ENCODE data around the gene PDGFC. TPM values are rescaled to one million over a fixed set of nuclear protein-coding genes. Genes with fewer than 3 reads are reported as not detected.

PDGFC gene
- total and polyA plus RNA-seq, 2 donors (not counting 3 experiments of a cell fraction or from before 2014, with no cell fraction given), result 2.7 to 5.3 TPM

DNA sequence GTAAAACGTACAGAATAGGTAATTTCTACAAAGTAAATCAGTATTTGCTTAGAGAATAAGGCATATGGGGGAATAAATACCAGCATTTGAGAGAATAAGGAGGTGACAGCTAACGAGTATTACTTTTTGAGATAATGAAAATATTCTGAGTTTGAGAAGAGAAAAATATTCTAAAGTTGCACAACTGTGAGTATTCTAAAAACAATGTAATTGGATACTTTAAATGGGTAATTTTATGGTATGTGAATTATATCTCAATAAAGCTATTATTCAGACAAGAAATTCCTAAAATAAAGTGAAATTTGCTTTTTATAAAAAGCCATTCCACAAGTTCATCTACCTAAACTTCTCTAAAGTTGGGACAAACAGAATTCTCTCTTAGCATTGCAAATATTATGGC lies 62.6 kb downstream of the PDGFC start:
- Histone ChIP-seq H4K20me1 (replicated peaks; ENCODE audit: control insufficient read depth, extremely low read depth, insufficient read depth, low read length) (no peaks in the 10 kb centered on the region), H3K9me3 (replicated peaks; ENCODE audit: control insufficient read depth, insufficient read depth, low read length) (no peaks in the 10 kb centered on the region), H3K4me2 (ENCODE audit: insufficient read depth, low read length) (no peak overlapping the region), H3K79me2 (ENCODE audit: control insufficient read depth, insufficient read depth, low read length) (no peaks in the 10 kb centered on the region), H3K9ac (replicated peaks; ENCODE audit: extremely low read depth, insufficient read depth, low read length) (no peak overlapping the region), H3K4me1 (ENCODE audit: control insufficient read depth, extremely low read depth, insufficient read depth, low read length) (peaks cover 7% of the 10 kb centered on the region), H3K27ac (ENCODE audit: insufficient read depth, low read depth, low read length) (no peak overlapping the region), H3K27me3 (ENCODE audit: control insufficient read depth in 2 of 2, insufficient read depth in 2 of 2, low read length in 2 of 2) (no peaks in the 10 kb centered on the region), H3K9me1 (replicated peaks; ENCODE audit: control insufficient read depth, extremely low read depth, insufficient read depth, low read length) (no peaks in the 10 kb centered on the region), H3K4me3 (replicated peaks in 1 of 3; ENCODE audit: insufficient read depth in 1 of 3, low read depth in 1 of 3, low read length in 3 of 3) (no peak overlapping the region), H2AFZ (ENCODE audit: low read depth, low read length) (no peak overlapping the region), H3K36me3 (ENCODE audit: control insufficient read depth in 2 of 2, extremely low read depth in 1 of 2, insufficient read depth in 2 of 2, low read length in 2 of 2) (no peaks in the 10 kb centered on the region)
- dilution Hi-C loops (cut with MboI; ENCODE audit: extremely low pct_ligation_motif_present, low sequenced_read_pairs), result no loop called here
- intact Hi-C loops (cut with micrococcal nuclease), result no loop called here
- TF ChIP-seq POLR2AphosphoS5 (IDR thresholded peaks at IDR 0.05; ENCODE audit: insufficient read depth, low read depth, low read length) (no peak), MYC (IDR thresholded peaks at IDR 0.05; ENCODE audit: low read depth, low read length) (no peak), POLR2A (IDR thresholded peaks at IDR 0.05; ENCODE audit: low read depth, low read length) (no peak)
- TF ChIP-seq, protein P1, sequence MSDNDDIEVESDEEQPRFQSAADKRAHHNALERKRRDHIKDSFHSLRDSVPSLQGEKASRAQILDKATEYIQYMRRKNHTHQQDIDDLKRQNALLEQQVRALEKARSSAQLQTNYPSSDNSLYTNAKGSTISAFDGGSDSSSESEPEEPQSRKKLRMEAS (IDR thresholded peaks at IDR 0.05; ENCODE audit: insufficient read depth, insufficient read length), result no peak
- FAIRE-seq, result no peak
- no peak for DNase-seq (ENCODE audit: low read depth, low spot score)
- CTCF ChIA-PET, result no interaction called here
- no TSS peak for BruUV-seq (replicated peaks)
- POLR2A ChIA-PET, result no interaction called here

DNA sequence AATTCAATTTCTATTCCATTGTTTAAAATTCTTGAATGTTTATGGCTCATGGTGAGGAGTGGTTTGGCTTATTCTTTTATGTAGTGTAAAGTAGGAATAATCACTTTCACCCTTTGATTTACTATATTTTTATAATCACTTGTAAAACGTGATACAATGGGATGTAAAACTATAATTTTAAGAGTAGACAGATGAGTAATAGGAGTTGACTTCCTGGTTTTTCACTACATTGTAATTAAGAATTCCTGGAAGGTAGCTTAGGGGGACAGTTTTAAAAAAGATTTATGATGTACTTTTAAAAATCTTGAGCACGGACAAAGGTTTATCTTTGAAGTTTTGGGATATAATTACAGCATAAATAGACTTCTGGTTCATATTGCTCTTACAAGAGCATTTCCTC lies 65.3 kb downstream of the PDGFC start:
- intact Hi-C loops (cut with micrococcal nuclease) (no loop called here), dilution Hi-C loops (cut with MboI; ENCODE audit: extremely low pct_ligation_motif_present, low sequenced_read_pairs) (no loop called here)
- H3K9ac ChIP-seq (replicated peaks; ENCODE audit: extremely low read depth, insufficient read depth, low read length), result no peak overlapping the region
- H3K9me3 ChIP-seq (replicated peaks; ENCODE audit: control insufficient read depth, insufficient read depth, low read length), result no peaks in the 10 kb centered on the region
- no peaks in the 10 kb centered on the region for H3K36me3 ChIP-seq (ENCODE audit: control insufficient read depth in 2 of 2, extremely low read depth in 1 of 2, insufficient read depth in 2 of 2, low read length in 2 of 2)
- CTCF ChIA-PET, result no interaction called here
- H3K4me1 ChIP-seq (ENCODE audit: control insufficient read depth, extremely low read depth, insufficient read depth, low read length), result peaks cover 7% of the 10 kb centered on the region
- H3K27ac ChIP-seq (ENCODE audit: insufficient read depth, low read depth, low read length), result no peak overlapping the region
- no peaks in the 10 kb centered on the region for H3K27me3 ChIP-seq (ENCODE audit: control insufficient read depth in 2 of 2, insufficient read depth in 2 of 2, low read length in 2 of 2)
- TF ChIP-seq, protein P2, sequence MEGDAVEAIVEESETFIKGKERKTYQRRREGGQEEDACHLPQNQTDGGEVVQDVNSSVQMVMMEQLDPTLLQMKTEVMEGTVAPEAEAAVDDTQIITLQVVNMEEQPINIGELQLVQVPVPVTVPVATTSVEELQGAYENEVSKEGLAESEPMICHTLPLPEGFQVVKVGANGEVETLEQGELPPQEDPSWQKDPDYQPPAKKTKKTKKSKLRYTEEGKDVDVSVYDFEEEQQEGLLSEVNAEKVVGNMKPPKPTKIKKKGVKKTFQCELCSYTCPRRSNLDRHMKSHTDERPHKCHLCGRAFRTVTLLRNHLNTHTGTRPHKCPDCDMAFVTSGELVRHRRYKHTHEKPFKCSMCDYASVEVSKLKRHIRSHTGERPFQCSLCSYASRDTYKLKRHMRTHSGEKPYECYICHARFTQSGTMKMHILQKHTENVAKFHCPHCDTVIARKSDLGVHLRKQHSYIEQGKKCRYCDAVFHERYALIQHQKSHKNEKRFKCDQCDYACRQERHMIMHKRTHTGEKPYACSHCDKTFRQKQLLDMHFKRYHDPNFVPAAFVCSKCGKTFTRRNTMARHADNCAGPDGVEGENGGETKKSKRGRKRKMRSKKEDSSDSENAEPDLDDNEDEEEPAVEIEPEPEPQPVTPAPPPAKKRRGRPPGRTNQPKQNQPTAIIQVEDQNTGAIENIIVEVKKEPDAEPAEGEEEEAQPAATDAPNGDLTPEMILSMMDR (IDR thresholded peaks at IDR 0.05; ENCODE audit: extremely low read depth in 1 of 2, insufficient read depth in 1 of 2, low read depth in 1 of 2, low read length in 2 of 2), result no peak
- TF ChIP-seq POLR2A (IDR thresholded peaks at IDR 0.05; ENCODE audit: low read depth, low read length) (no peak), MYC (IDR thresholded peaks at IDR 0.05; ENCODE audit: low read depth, low read length) (no peak), FOS (IDR thresholded peaks at IDR 0.05; ENCODE audit: borderline replicate concordance, insufficient read depth, low read length) (no peak), JUN (IDR thresholded peaks at IDR 0.05; ENCODE audit: borderline replicate concordance, insufficient read depth, insufficient read length, low read depth) (no peak), POLR2AphosphoS5 (IDR thresholded peaks at IDR 0.05; ENCODE audit: insufficient read depth, low read depth, low read length) (no peak), EZH2 (IDR thresholded peaks at IDR 0.05; ENCODE audit: borderline replicate concordance, low read depth, low read length, severe bottlenecking) (no peak), GATA2 (IDR thresholded peaks at IDR 0.05; ENCODE audit: insufficient read depth, insufficient read length, low read depth, low read length) (no peak)
- TF ChIP-seq, protein P1 (IDR thresholded peaks at IDR 0.05; ENCODE audit: insufficient read depth, insufficient read length), result no peak
- H3K9me1 ChIP-seq (replicated peaks; ENCODE audit: control insufficient read depth, extremely low read depth, insufficient read depth, low read length), result no peaks in the 10 kb centered on the region
- DNase-seq (ENCODE audit: low read depth, low spot score) (peak; percentile 52), FAIRE-seq (peak; percentile 50)
- H2AFZ ChIP-seq (ENCODE audit: low read depth, low read length), result no peak overlapping the region
- H3K4me2 ChIP-seq (ENCODE audit: insufficient read depth, low read length), result no peak overlapping the region
- BruUV-seq (replicated peaks), result no TSS peak
- POLR2A ChIA-PET, result no interaction called here
- H3K79me2 ChIP-seq (ENCODE audit: control insufficient read depth, insufficient read depth, low read length), result no peaks in the 10 kb centered on the region
- H3K4me3 ChIP-seq (replicated peaks in 1 of 3; ENCODE audit: insufficient read depth in 1 of 3, low read depth in 1 of 3, low read length in 3 of 3), result no peak overlapping the region
- no peaks in the 10 kb centered on the region for H4K20me1 ChIP-seq (replicated peaks; ENCODE audit: control insufficient read depth, extremely low read depth, insufficient read depth, low read length)

Measured in endothelial cell of umbilical vein (primary cell).